Loucy (cell line): ENCODE measurements around the gene NRK.
"Not testable (repeated sequence)": the region's sequence is repeated elsewhere in the genome, so short reads cannot be mapped to it uniquely, and the experiment has no call there.

Source experiments
- H2AFZ ChIP-seq: fragments of 200-600 bp; sonication (generic); 2 replicates; pipeline ENCODE4 v1.6.0; 2016; ENCODE audit warnings: antibody characterized with exemption, mild to moderate bottlenecking, low read length, moderate library complexity
- H3F3A ChIP-seq: fragments of 200-600 bp; 2 replicates; pipeline ENCODE4 v1.6.0; 2016; ENCODE audit warnings: antibody characterized with exemption, low read depth, mild to moderate bottlenecking
- H3K27me3 ChIP-seq: fragments of 200-600 bp; sonication (generic); 2 replicates; pipeline ENCODE4 v1.6.1; 2014; ENCODE audit warnings: low read length, mild to moderate bottlenecking; ENCODE audit not compliant: insufficient read depth, poor library complexity, severe bottlenecking
- H3K36me3 ChIP-seq: fragments of 200-600 bp; sonication (generic); 2 replicates; pipeline ENCODE4 v1.6.1; 2016; ENCODE audit warnings: low read length; ENCODE audit not compliant: insufficient read depth
- H3K4me1 ChIP-seq: fragments of 200-600 bp; sonication (generic); 2 replicates; pipeline ENCODE4 v1.5.1; 2014; ENCODE audit warnings: low read length, mild to moderate bottlenecking; ENCODE audit not compliant: insufficient read depth, poor library complexity, severe bottlenecking
- H3K4me2 ChIP-seq: fragments of 200-600 bp; sonication (generic); 2 replicates; pipeline ENCODE4 v1.6.0; 2014; ENCODE audit warnings: antibody characterized with exemption, low read length, low read depth, mild to moderate bottlenecking; ENCODE audit not compliant: poor library complexity, severe bottlenecking
- H3K4me3 ChIP-seq: fragments of 200-600 bp; sonication (generic); 2 replicates; pipeline ENCODE4 v1.5.1; 2014; ENCODE audit warnings: low read length, mild to moderate bottlenecking, mixed read lengths; ENCODE audit not compliant: poor library complexity, severe bottlenecking
- H3K79me2 ChIP-seq: fragments of 200-600 bp; sonication (generic); 2 replicates; pipeline ENCODE4 v1.6.1; 2014; ENCODE audit warnings: low read length; ENCODE audit not compliant: insufficient read depth
- H3K9ac ChIP-seq: fragments of 200-600 bp; sonication (generic); 2 replicates; pipeline ENCODE4 v1.6.0; 2014; ENCODE audit warnings: mild to moderate bottlenecking, low read depth, low read length, moderate library complexity; ENCODE audit not compliant: poor library complexity, severe bottlenecking
- H3K9me2 ChIP-seq: fragments of 200-600 bp; sonication (generic); replicated peaks from 2 replicates; pipeline ENCODE4 v1.6.1; 2016; ENCODE audit warnings: low read depth, low read length, mixed read lengths
- H3K9me3 ChIP-seq: fragments of 200-600 bp; sonication (generic); 2 replicates; pipeline ENCODE4 v1.6.1; 2014; ENCODE audit warnings: mild to moderate bottlenecking, antibody characterized with exemption, low read length, low read depth; ENCODE audit not compliant: insufficient read depth
- H4K20me1 ChIP-seq: fragments of 200-600 bp; sonication (generic); 2 replicates; pipeline ENCODE4 v1.6.0; 2014; ENCODE audit warnings: antibody characterized with exemption, low read length, mild to moderate bottlenecking; ENCODE audit not compliant: insufficient read depth, poor library complexity, severe bottlenecking
- EZH2phosphoT487 ChIP-seq: fragments of 200-600 bp; IDR thresholded peaks from 2 replicates; pipeline ENCODE4 v1.6.1; 2018; ENCODE audit warnings: antibody characterized with exemption, mild to moderate bottlenecking, moderate library complexity, borderline replicate concordance
- TF ChIP-seq, protein P1 (sequence below): fragments of 200-600 bp; sonication (generic); conservative IDR thresholded peaks from 2 replicates; pipeline ENCODE4 v1.5.1; 2014; ENCODE audit warnings: mild to moderate bottlenecking, antibody characterized with exemption, low read length

The NRK gene

DNA sequence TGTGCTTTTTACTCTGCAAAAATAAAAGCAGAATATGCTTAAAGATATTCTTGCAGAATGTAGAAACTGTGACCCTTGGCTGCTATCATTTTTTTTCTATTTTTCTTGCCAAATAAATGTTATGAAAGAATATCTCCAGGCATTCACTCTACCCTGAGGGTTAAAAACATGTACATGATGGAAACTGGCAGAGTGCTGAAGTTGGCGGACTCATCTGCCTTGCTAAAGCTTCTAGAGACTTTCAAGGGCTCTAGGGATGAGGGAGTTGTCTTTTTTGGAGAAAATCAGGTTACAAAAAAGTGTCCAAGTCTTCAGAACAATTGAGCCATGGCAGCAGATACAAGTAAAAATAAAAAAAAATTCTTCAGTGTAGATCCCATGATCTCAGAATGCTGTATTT lies 40.5 kb upstream of the NRK start:
- Histone ChIP-seq H3K4me3 (no peak overlapping the region), H3K27me3 (no peaks in the 10 kb centered on the region)
- TF ChIP-seq, protein P1, sequence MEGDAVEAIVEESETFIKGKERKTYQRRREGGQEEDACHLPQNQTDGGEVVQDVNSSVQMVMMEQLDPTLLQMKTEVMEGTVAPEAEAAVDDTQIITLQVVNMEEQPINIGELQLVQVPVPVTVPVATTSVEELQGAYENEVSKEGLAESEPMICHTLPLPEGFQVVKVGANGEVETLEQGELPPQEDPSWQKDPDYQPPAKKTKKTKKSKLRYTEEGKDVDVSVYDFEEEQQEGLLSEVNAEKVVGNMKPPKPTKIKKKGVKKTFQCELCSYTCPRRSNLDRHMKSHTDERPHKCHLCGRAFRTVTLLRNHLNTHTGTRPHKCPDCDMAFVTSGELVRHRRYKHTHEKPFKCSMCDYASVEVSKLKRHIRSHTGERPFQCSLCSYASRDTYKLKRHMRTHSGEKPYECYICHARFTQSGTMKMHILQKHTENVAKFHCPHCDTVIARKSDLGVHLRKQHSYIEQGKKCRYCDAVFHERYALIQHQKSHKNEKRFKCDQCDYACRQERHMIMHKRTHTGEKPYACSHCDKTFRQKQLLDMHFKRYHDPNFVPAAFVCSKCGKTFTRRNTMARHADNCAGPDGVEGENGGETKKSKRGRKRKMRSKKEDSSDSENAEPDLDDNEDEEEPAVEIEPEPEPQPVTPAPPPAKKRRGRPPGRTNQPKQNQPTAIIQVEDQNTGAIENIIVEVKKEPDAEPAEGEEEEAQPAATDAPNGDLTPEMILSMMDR, result no peak
- no peak for TF ChIP-seq EZH2phosphoT487

GRCh38 chrX:105796877-105797276 lies 25.5 kb upstream of the NRK start:
- not testable (repeated sequence) for H3K4me1 ChIP-seq, H3K27me3 ChIP-seq, H3K9me3 ChIP-seq, H3K4me2 ChIP-seq, H3F3A ChIP-seq, H3K9ac ChIP-seq, H3K36me3 ChIP-seq, H3K9me2 ChIP-seq, H3K79me2 ChIP-seq, H2AFZ ChIP-seq, H3K4me3 ChIP-seq, H4K20me1 ChIP-seq

More for the DNA sequence above, 40.5 kb upstream of the NRK start:
- Histone ChIP-seq H3K4me2 (no peak overlapping the region), H3K9me2 (no peaks in the 10 kb centered on the region), H3K79me2 (no peaks in the 10 kb centered on the region), H3K9ac (no peak overlapping the region), H2AFZ (no peak overlapping the region), H3K9me3 (no peaks in the 10 kb centered on the region), H3K4me1 (no peaks in the 10 kb centered on the region), H3F3A (no peaks in the 10 kb centered on the region), H4K20me1 (no peaks in the 10 kb centered on the region), H3K36me3 (no peaks in the 10 kb centered on the region)

DNA sequence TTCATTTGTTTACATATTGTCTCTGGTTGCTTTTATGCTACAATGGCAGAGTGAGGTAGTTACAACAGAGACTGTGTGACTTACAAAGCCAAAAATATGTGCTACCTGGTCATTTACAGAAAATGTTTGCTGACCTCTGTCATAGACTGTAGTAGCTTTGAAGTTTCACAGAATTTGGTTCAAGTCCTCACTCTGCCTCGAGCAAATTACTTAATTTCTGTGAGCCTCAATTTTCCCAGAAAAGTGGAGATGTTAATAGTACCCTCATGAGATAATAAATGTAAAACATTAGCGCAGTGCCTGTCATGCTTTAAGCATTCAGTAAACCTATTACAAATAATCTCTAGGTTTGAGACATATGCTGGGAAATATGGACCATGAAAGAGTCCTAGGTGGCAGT lies 18.4 kb upstream of the NRK start:
- Histone ChIP-seq H3K27me3 (no peaks in the 10 kb centered on the region), H3K9me3 (no peaks in the 10 kb centered on the region), H4K20me1 (no peaks in the 10 kb centered on the region), H3K4me3 (no peak overlapping the region), H3K4me1 (no peaks in the 10 kb centered on the region), H3K4me2 (no peak overlapping the region), H3K36me3 (no peaks in the 10 kb centered on the region), H3K79me2 (no peaks in the 10 kb centered on the region), H3K9me2 (no peaks in the 10 kb centered on the region), H2AFZ (no peak overlapping the region), H3F3A (no peaks in the 10 kb centered on the region), H3K9ac (no peak overlapping the region)
- TF ChIP-seq, protein P1, result no peak
- no peak for TF ChIP-seq EZH2phosphoT487

DNA sequence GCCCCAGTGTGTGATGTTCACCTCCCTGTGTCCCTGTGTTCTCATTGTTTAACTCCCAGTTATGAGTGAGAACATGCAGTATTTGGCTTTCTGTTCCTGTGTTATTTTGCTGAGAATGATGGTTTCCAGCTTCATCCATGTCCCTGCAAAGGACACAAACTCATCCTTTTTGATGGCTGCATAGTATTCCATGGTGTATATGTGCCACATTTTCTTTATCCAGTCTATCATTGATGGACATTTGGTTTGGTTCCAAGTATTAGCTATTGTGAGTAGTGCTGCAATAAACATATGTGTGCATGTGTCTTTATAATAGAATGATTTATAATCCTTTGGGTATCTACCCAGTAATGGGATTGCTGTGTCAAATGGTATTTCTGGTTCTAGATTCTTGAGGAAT lies 16.7 kb upstream of the NRK start:
- not testable (repeated sequence) for H3K9me2 ChIP-seq, H3K9ac ChIP-seq, H3K4me2 ChIP-seq, H3K36me3 ChIP-seq, H3K9me3 ChIP-seq, H3K4me3 ChIP-seq, H3K79me2 ChIP-seq, H4K20me1 ChIP-seq, H3F3A ChIP-seq, H2AFZ ChIP-seq, H3K27me3 ChIP-seq, H3K4me1 ChIP-seq
